Brain microvascular endothelial cell (primary cell): ENCODE measurements around the gene IL16.

Source experiments
- DNase-seq: peaks from one replicate; pipeline ENCODE4 v3.0.0-alpha.2; 2020
- H3K27ac ChIP-seq: fragments of 250-450 bp; sonication (Bioruptor Pico); 2 replicates; pipeline ENCODE4 v1.5.1; 2020; ENCODE audit warnings: mild to moderate bottlenecking, moderate library complexity
- H3K27me3 ChIP-seq: fragments of 250-450 bp; sonication (Bioruptor Pico); replicated peaks from 2 replicates; pipeline ENCODE4 v1.5.1; 2020; ENCODE audit warnings: mild to moderate bottlenecking
- H3K36me3 ChIP-seq: fragments of 250-450 bp; sonication (Bioruptor Pico); replicated peaks from 2 replicates; pipeline ENCODE4 v1.5.1; 2020; ENCODE audit warnings: mild to moderate bottlenecking
- H3K4me3 ChIP-seq: 2 replicates; pipeline ENCODE4 v1.5.1; 2011; ENCODE audit warnings: low read depth, mild to moderate bottlenecking, control low read depth, low read length, moderate library complexity
- CTCF ChIP-seq: IDR thresholded peaks from 2 replicates; pipeline ENCODE4 v1.5.1; 2011; ENCODE audit warnings: low read depth, mild to moderate bottlenecking, moderate library complexity, low read length, control low read depth, inconsistent platforms; ENCODE audit errors: missing control alignments
- in situ Hi-C: cut with HindIII; loops from 2 replicates; pipeline ENCODE4 v1.10.0; 2017; ENCODE audit warnings: low sequenced_read_pairs, low pct_ligation_motif_present

The IL16 gene

GRCh38 chr15:81331600-81331999 is 134.9 kb downstream of the IL16 start:
- H3K27me3 ChIP-seq: no peaks in the 10 kb centered on the region
- no peaks in the 10 kb centered on the region for H3K36me3 ChIP-seq
- no peak for TF ChIP-seq CTCF
- no peak overlapping the region for H3K27ac ChIP-seq
- no peak overlapping the region for H3K4me3 ChIP-seq
- in situ Hi-C loops: no loop called here
- DNase-seq: no peak

GRCh38 chr15:81332326-81332725 is 135.6 kb downstream of the IL16 start:
- DNase-seq: no peak
- no peak for TF ChIP-seq CTCF
- in situ Hi-C loops: no loop called here

GRCh38 chr15:81333363-81333762 is 136.7 kb downstream of the IL16 start:
- H3K27ac ChIP-seq: no peak overlapping the region
- H3K27me3 ChIP-seq: no peaks in the 10 kb centered on the region
- H3K36me3 ChIP-seq: no peaks in the 10 kb centered on the region
- in situ Hi-C loops: no loop called here
- no peak for DNase-seq
- H3K4me3 ChIP-seq: no peak overlapping the region
- TF ChIP-seq CTCF: no peak

More at GRCh38 chr15:81332326-81332725, 135.6 kb downstream of the IL16 start:
- no peak overlapping the region for H3K27ac ChIP-seq
- no peaks in the 10 kb centered on the region for H3K27me3 ChIP-seq
- no peak overlapping the region for H3K4me3 ChIP-seq
- no peaks in the 10 kb centered on the region for H3K36me3 ChIP-seq

- no peak for TF ChIP-seq CTCF
- Histone ChIP-seq H3K4me3 (no peak overlapping the region), H3K27ac (no peak overlapping the region), H3K36me3 (no peaks in the 10 kb centered on the region), H3K27me3 (no peaks in the 10 kb centered on the region)
- no peak for DNase-seq
- in situ Hi-C loops: no loop called here
Measured at GRCh38 chr15:81334768-81335435, 138.2 kb downstream of the IL16 start.

GRCh38 chr15:81335631-81336030 is 139.0 kb downstream of the IL16 start:
- no peak for TF ChIP-seq CTCF
- Histone ChIP-seq H3K36me3 (no peaks in the 10 kb centered on the region), H3K27me3 (no peaks in the 10 kb centered on the region), H3K4me3 (no peak overlapping the region), H3K27ac (no peak overlapping the region)
- no peak for DNase-seq
- in situ Hi-C loops: no loop called here

- in situ Hi-C loops: no loop called here
- H3K4me3 ChIP-seq: no peak overlapping the region
- no peaks in the 10 kb centered on the region for H3K36me3 ChIP-seq
- TF ChIP-seq CTCF: peak; percentile 72
- H3K27ac ChIP-seq: no peak overlapping the region
- no peaks in the 10 kb centered on the region for H3K27me3 ChIP-seq
- peak; percentile 48 for DNase-seq
Measured at GRCh38 chr15:81336568-81336967, 139.9 kb downstream of the IL16 start.
